CD8-positive, alpha-beta memory T cell (primary cell): ENCODE data around the gene TMEM151A. TPM values are rescaled to one million over a fixed set of nuclear protein-coding genes. Genes with fewer than 3 reads are reported as not detected.

Source experiments
- CTCF ChIA-PET: fragments of 350-600 bp; sonication (Branson Sonifier 250); formaldehyde crosslinking; loops from one replicate; lab custom pipeline; 2021; ENCODE audit warnings: antibody characterized with exemption; lab: Charles Lee
- POLR2A ChIA-PET: fragments of 350-600 bp; sonication (Branson Sonifier 250); formaldehyde crosslinking; loops from one replicate; lab custom pipeline; 2021; ENCODE audit warnings: antibody characterized with exemption; lab: Charles Lee
- DNase-seq, 5 donors: peaks; one replicate each; pipeline versions ENCODE4 v3.0.0 to v3.0.0-alpha.2; 2020 to 2022; ENCODE audit warnings: mixed read lengths in 1 of 5
- H3K27ac ChIP-seq: one replicate; pipeline ENCODE4 v1.7.0; 2013; ENCODE audit warnings: low read depth, mild to moderate bottlenecking, low read length, moderate library complexity
- H3K27me3 ChIP-seq: 2 replicates; pipeline ENCODE4 v1.7.0; 2013; ENCODE audit warnings: low read length, mild to moderate bottlenecking; ENCODE audit not compliant: insufficient read depth, poor library complexity, severe bottlenecking
- H3K36me3 ChIP-seq: 2 replicates; pipeline ENCODE4 v1.7.0; 2013; ENCODE audit warnings: mild to moderate bottlenecking, low read length, moderate library complexity; ENCODE audit not compliant: insufficient read depth
- H3K4me1 ChIP-seq: 2 replicates; pipeline ENCODE4 v1.7.0; 2013; ENCODE audit warnings: mild to moderate bottlenecking, low read length, moderate library complexity; ENCODE audit not compliant: insufficient read depth
- H3K4me3 ChIP-seq: 2 replicates; pipeline ENCODE4 v1.7.0; 2013; ENCODE audit warnings: mild to moderate bottlenecking, low read length
- H3K9me3 ChIP-seq: 2 replicates; pipeline ENCODE4 v1.7.0; 2013; ENCODE audit warnings: mild to moderate bottlenecking, low read length
- H3K27ac Mint-ChIP-seq, 8 donors: one replicate each; pipeline ENCODE4 v1.8.0; 2020 to 2021; ENCODE audit warnings: mixed read lengths in 8 of 8, mild to moderate bottlenecking in 6 of 8, inconsistent platforms in 3 of 8, moderate library complexity in 3 of 8
- H3K27me3 Mint-ChIP-seq, 2 donors: one replicate each; pipeline ENCODE4 v1.8.0; 2020 to 2021; ENCODE audit warnings: mixed read lengths in 2 of 2, mild to moderate bottlenecking in 1 of 2, moderate library complexity in 1 of 2
- H3K36me3 Mint-ChIP-seq, 3 donors: one replicate each; pipeline ENCODE4 v1.8.0; 2020 to 2021; ENCODE audit warnings: mixed read lengths in 3 of 3, inconsistent platforms in 1 of 3, mild to moderate bottlenecking in 1 of 3
- H3K4me1 Mint-ChIP-seq, 3 donors: one replicate each; pipeline ENCODE4 v1.8.0; 2020 to 2021; ENCODE audit warnings: mixed read lengths in 3 of 3, inconsistent platforms in 1 of 3, mild to moderate bottlenecking in 1 of 3
- H3K4me3 Mint-ChIP-seq, 7 donors: one replicate each; pipeline ENCODE4 v1.8.0; 2020 to 2021; ENCODE audit warnings: mixed read lengths in 7 of 7, mild to moderate bottlenecking in 6 of 7, moderate library complexity in 4 of 7, inconsistent platforms in 2 of 7
- H3K9me3 Mint-ChIP-seq, 5 donors: one replicate each; pipeline ENCODE4 v1.8.0; 2020 to 2022; ENCODE audit warnings: mixed read lengths in 5 of 5, mild to moderate bottlenecking in 3 of 5, moderate library complexity in 2 of 5, inconsistent platforms in 1 of 5
- polyA plus RNA-seq: library from polyadenylated mRNA; unstranded; fragments of 300-500 nt; fragmentation: Illumina TruSeq; gene quantifications from one replicate; pipeline ENCODE4 v1.2.3, GENCODE V29; 2021
- total RNA-seq, 2 experiments: library from RNA; stranded (reverse); gene quantifications; one replicate each; pipeline ENCODE4 v1.2.3, GENCODE V29; 2021

The TMEM151A gene
- total and polyA plus RNA-seq, 3 experiments from 2014 or later = not detected

- Mint-ChIP-seq H3K27ac (peak overlapping the region in 7 of 8 donors; percentile 19 to 96 (median 80)), H3K27me3 (peaks cover 0 to 7% of the 10 kb centered on the region in 2 donors), H3K4me1 (peaks cover 31 to 52% (median 35%) of the 10 kb centered on the region in 3 donors), H3K4me3 (peak overlapping the region; percentile 57 to 75 (median 64)), H3K36me3 (peaks cover 0 to 29% (median under 1%) of the 10 kb centered on the region in 3 donors), H3K9me3 (no peaks in the 10 kb centered on the region)
- CTCF ChIA-PET = interaction anchor here (0.8 to 1.1 kb wide), 3 partner anchors 10 to 57 kb away, joined by 3 to 8 read pairs (median 3); partner anchors contain the start of gene YIF1A
- H3K4me3 ChIP-seq = no peak overlapping the region
- H3K9me3 ChIP-seq = no peaks in the 10 kb centered on the region
- H3K27me3 ChIP-seq = no peaks in the 10 kb centered on the region
- DNase-seq = no peak
- H3K36me3 ChIP-seq = peaks cover 13% of the 10 kb centered on the region
- POLR2A ChIA-PET = interaction anchor here (0.6 to 1.0 kb wide), 6 partner anchors 10 to 944 kb away, joined by 3 to 6 read pairs (median 4); partner anchors contain the start of gene YIF1A
- H3K4me1 ChIP-seq = peaks cover 30% of the 10 kb centered on the region
- no peak overlapping the region for H3K27ac ChIP-seq
Measured at GRCh38 chr11:66279092-66279734, 12.5 kb upstream of the TMEM151A start.

DNA sequence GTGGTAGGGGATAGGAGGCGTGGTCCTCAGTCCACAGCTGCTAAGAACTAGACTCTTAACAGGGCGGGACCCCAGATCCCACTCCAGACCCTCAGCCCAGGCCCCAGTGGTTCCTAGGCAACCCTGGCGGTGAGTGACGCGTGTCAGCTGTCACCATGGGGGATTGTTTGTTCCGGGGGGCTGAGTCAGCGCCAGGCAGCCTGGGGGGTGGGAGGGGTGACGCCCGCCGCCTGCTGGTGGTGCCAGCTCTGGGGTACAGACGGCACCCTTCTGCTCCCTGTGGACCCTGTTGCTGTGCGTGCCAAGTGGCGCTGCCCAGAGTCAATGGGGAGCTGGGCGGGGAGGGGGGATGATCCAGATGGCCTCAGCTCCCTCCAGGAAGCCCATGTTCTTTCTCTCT lies 11.3 kb upstream of the TMEM151A start:
- Histone ChIP-seq H3K9me3 (no peaks in the 10 kb centered on the region), H3K4me3 (no peak overlapping the region), H3K36me3 (peaks cover 3% of the 10 kb centered on the region), H3K27ac (no peak overlapping the region), H3K27me3 (no peaks in the 10 kb centered on the region), H3K4me1 (peaks cover 30% of the 10 kb centered on the region)
- peak overlapping the region in 2 of 8 donors; percentile 11 to 97 for H3K27ac Mint-ChIP-seq
- H3K36me3 Mint-ChIP-seq = peaks cover 0 to 22% (median 0%) of the 10 kb centered on the region in 3 donors
- peak overlapping the region in 2 of 7 donors; percentile 78 to 79 for H3K4me3 Mint-ChIP-seq
- ChIA-PET POLR2A (interaction anchor here (1.0 kb wide), 2 partner anchors 9 to 10 kb away, joined by 3 to 5 read pairs; partner anchors contain the start of gene YIF1A), CTCF (interaction anchor here (0.6 kb wide), 1 partner anchor 9 kb away, joined by 3 read pairs; no protein-coding TSS in a partner anchor)
- H3K4me1 Mint-ChIP-seq = peaks cover 29 to 48% (median 33%) of the 10 kb centered on the region in 3 donors
- DNase-seq = no peak
- no peaks in the 10 kb centered on the region for H3K9me3 Mint-ChIP-seq
- peaks cover 0 to 7% of the 10 kb centered on the region in 2 donors for H3K27me3 Mint-ChIP-seq

DNA sequence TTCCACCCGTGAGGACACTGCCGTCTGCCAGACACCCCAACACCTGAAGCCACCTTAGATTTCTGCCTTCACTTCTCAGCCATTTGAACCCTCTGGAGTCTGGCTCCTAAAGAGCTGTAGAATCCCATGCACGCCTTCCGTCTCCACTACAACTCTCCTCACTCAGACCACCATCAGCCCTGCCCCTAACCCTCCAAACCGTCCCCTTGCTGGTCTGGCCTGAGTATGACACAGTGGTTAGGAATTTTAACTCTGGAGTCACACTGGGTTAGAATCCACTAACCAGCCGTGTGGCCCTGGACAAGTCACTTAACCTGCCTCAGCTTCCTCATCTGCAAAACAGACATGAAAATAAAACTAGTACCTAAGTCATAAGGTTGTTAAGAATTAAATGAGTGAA lies 10.7 kb upstream of the TMEM151A start:
- Mint-ChIP-seq H3K36me3 (peaks cover 0 to 19% (median 0%) of the 10 kb centered on the region in 3 donors), H3K9me3 (no peaks in the 10 kb centered on the region), H3K4me3 (peak overlapping the region in 6 of 7 donors; percentile 5 to 79 (median 56)), H3K4me1 (peaks cover 29 to 48% (median 34%) of the 10 kb centered on the region in 3 donors), H3K27ac (peak overlapping the region in 7 of 8 donors; percentile 59 to 97 (median 91)), H3K27me3 (peaks cover 0 to 7% of the 10 kb centered on the region in 2 donors)
- Histone ChIP-seq H3K4me3 (no peak overlapping the region), H3K27ac (no peak overlapping the region), H3K27me3 (no peaks in the 10 kb centered on the region), H3K4me1 (peaks cover 30% of the 10 kb centered on the region), H3K36me3 (no peaks in the 10 kb centered on the region), H3K9me3 (no peaks in the 10 kb centered on the region)
- POLR2A ChIA-PET = interaction anchor here (1.0 kb wide), 2 partner anchors 8 to 11 kb away, joined by 3 to 5 read pairs; partner anchors contain the start of gene YIF1A
- CTCF ChIA-PET = interaction anchor here (2.5 to 6.5 kb wide), 3 partner anchors 9 to 58 kb away, joined by 20 to 74 read pairs (median 25); no protein-coding TSS in a partner anchor
- no peak for DNase-seq

DNA sequence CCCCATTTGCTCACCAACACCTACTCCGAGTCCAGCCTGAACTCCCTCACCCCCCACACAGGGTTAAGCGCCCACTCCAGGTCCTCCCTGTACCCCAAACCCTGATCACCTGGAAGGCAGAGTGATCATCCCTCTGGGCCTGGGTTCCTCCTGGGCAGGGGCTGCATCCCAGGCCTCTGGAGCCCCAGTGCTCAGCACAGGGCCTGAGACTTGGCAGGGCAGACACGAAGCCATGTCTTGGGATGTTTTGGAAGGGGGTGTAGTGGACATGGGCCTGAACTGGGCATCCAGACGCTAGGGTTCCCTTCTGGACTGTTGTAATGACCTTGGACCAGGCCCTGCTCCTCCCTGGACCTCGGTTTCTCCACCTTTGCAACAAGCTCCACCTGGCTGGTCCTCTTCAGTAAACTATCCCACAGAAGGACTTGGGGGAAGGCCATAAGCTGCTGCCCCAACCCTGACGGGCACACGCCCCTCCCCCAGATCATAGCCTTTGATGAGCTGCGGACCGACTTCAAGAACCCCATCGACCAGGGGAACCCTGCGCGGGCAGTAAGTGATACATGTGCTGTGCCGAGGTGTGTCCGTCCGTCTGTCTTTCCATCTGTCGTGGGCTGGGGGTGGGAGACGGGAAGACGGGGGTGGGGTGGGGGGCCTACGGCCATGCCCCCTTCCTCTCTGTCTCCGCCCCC lies 9.8 kb upstream of the TMEM151A start:
- Histone ChIP-seq H3K4me3 (no peak overlapping the region), H3K9me3 (no peaks in the 10 kb centered on the region), H3K27ac (peak overlapping the region; percentile 20), H3K4me1 (peaks cover 33% of the 10 kb centered on the region), H3K27me3 (no peaks in the 10 kb centered on the region), H3K36me3 (no peaks in the 10 kb centered on the region)
- ChIA-PET POLR2A (interaction anchor here (0.6 to 1.5 kb wide), 5 partner anchors 9 to 337 kb away, joined by 3 to 8 read pairs (median 4); partner anchors contain the start of gene TMEM151A), CTCF (interaction anchor here (0.7 to 6.5 kb wide), 8 partner anchors 9 to 166 kb away, joined by 3 to 74 read pairs (median 8); partner anchors contain the start of gene RAB1B)
- peak overlapping the region; percentile 50 to 97 (median 92) for H3K27ac Mint-ChIP-seq
- peaks cover 0 to 10% (median 0%) of the 10 kb centered on the region in 3 donors for H3K36me3 Mint-ChIP-seq
- H3K4me1 Mint-ChIP-seq = peaks cover 33 to 50% (median 35%) of the 10 kb centered on the region in 3 donors
- no peaks in the 10 kb centered on the region for H3K9me3 Mint-ChIP-seq
- no peak for DNase-seq
- peak overlapping the region; percentile 35 to 85 (median 56) for H3K4me3 Mint-ChIP-seq
- H3K27me3 Mint-ChIP-seq = peaks cover 0 to 7% of the 10 kb centered on the region in 2 donors

DNA sequence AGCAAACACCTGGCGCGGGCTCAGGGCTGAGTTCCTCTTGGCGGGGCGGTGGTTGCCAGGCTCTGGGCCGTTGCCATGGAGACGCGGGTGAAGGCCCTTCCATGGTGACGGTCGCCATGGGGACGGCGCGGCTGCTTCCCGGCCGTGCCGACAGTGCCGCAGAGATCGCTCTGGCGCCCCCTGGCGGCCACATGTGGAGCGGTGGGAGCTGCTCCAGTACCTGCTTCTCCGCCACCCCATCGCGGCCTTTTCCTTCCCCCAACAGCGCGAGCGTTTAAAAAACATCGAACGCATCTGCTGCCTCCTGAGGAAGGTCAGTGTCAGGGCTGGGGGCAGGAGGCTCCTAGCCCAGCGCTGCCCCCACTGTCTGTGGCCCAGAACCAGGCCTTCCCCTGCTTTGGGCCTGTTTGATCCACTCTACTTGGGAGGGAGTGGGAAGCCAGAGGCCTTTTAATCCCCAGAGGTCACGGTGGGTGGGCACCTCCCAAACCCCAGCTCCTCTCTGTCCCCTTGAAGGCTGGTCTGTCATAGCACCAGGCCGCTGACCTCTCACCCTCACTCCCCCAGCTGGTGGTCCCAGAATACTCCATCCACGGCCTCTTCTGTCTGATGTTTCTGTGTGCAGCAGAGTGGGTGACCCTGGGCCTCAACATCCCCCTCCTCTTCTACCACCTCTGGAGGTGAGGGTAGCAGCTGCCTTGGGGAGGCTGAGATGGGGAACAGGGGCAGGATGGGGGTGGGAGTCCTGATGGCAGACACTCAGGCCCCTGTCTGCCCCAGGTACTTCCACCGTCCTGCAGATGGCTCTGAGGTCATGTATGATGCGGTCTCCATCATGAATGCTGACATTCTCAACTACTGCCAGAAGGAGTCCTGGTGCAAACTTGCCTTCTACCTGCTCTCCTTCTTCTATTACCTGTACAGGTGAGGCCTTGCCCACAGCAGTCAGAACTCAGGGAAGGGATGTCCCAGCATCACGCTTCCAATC lies 8.9 kb upstream of the TMEM151A start:
- no peaks in the 10 kb centered on the region for H3K27me3 ChIP-seq
- Mint-ChIP-seq H3K36me3 (peaks cover 0 to 7% (median 0%) of the 10 kb centered on the region in 3 donors), H3K9me3 (no peaks in the 10 kb centered on the region), H3K27me3 (peaks cover 0 to 7% of the 10 kb centered on the region in 2 donors), H3K27ac (peak overlapping the region; percentile 54 to 97 (median 92)), H3K4me1 (peaks cover 31 to 50% (median 37%) of the 10 kb centered on the region in 3 donors), H3K4me3 (peak overlapping the region; percentile 35 to 85 (median 56))
- POLR2A ChIA-PET = interaction anchor here (0.6 to 1.5 kb wide), 7 partner anchors 8 to 336 kb away, joined by 3 to 7 read pairs (median 3); partner anchors contain the start of gene TMEM151A
- CTCF ChIA-PET = interaction anchor here (0.7 to 6.5 kb wide), 10 partner anchors 8 to 167 kb away, joined by 3 to 74 read pairs (median 7); partner anchors contain the start of gene RAB1B
- no peak overlapping the region for H3K4me3 ChIP-seq
- no peak overlapping the region for H3K27ac ChIP-seq
- DNase-seq = peak; percentile 98 to 100 (median 100)
- no peaks in the 10 kb centered on the region for H3K36me3 ChIP-seq
- H3K9me3 ChIP-seq = no peaks in the 10 kb centered on the region
- peaks cover 35% of the 10 kb centered on the region for H3K4me1 ChIP-seq

GRCh38 chr11:66283461-66284105 lies 8.1 kb upstream of the TMEM151A start:
- peaks cover 31 to 56% (median 36%) of the 10 kb centered on the region in 3 donors for H3K4me1 Mint-ChIP-seq
- CTCF ChIA-PET = interaction anchor here (0.9 to 6.5 kb wide), 10 partner anchors 7 to 61 kb away, joined by 3 to 74 read pairs (median 7); partner anchors contain the start of gene RAB1B

More at GRCh38 chr11:66283461-66284105, 8.1 kb upstream of the TMEM151A start:
- peaks cover 0 to 7% of the 10 kb centered on the region in 2 donors for H3K27me3 Mint-ChIP-seq
- Histone ChIP-seq H3K27me3 (no peaks in the 10 kb centered on the region), H3K4me1 (peaks cover 42% of the 10 kb centered on the region), H3K36me3 (no peaks in the 10 kb centered on the region), H3K9me3 (no peaks in the 10 kb centered on the region), H3K4me3 (no peak overlapping the region), H3K27ac (no peak overlapping the region)
- no peaks in the 10 kb centered on the region for H3K9me3 Mint-ChIP-seq
- H3K27ac Mint-ChIP-seq = peak overlapping the region; percentile 50 to 97 (median 84)
- POLR2A ChIA-PET = interaction anchor here (0.9 to 1.5 kb wide), 2 partner anchors 29 to 34 kb away, joined by 3 read pairs; no protein-coding TSS in a partner anchor
- peaks cover 0 to 10% (median 0%) of the 10 kb centered on the region in 3 donors for H3K36me3 Mint-ChIP-seq
- no peak for DNase-seq
- peak overlapping the region in 1 of 7 donors; percentile 56 for H3K4me3 Mint-ChIP-seq
